ENCODE measurements around the gene VWA3B.

The VWA3B gene

GRCh38 chr2:98175811-98176210 is 88.8 kb downstream of the VWA3B start:
- DNase-seq = no peak

DNA sequence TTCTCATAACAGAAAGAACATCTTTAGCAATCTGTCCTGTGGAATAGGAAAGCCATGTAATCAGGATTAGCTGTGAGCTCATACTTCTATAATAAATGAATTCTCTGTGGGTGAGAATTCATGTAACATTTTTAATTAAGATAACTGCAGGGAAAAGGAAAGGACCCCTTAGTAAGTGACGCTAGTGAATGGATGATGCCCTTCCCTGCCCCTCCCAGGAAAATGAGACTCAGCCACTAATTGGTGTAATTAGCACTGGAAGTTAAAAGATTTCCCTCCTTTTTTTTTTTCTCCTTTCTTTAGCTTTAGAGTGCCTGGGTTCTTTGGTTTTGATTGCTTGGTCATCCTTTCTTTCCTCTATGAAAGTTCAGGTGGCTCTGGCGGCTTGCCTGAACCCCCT is 90.3 kb downstream of the VWA3B start:
- no peak for DNase-seq

- no peak for DNase-seq
Measured at GRCh38 chr2:98177986-98178385, 91.0 kb downstream of the VWA3B start.

DNA sequence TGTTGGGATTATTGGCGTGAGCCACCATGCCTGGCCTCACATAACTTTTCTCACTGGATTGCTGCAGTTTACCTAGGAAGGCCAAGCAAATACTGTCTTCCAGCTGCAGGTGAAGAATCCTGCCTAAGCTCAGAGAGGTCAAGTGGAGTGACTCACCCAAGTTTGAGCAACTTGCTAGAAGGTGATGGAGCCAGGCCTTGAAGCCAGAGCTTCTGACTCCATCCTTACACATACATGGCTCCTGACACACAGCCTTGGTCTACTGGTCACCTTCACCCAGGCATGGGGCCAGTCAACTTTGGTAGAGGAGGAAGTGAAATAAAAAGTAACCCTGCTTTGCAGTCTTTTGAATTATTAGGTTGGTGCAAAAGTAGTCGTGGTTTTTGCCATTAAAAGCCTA is 93.5 kb downstream of the VWA3B start:
- no peak for DNase-seq

DNA sequence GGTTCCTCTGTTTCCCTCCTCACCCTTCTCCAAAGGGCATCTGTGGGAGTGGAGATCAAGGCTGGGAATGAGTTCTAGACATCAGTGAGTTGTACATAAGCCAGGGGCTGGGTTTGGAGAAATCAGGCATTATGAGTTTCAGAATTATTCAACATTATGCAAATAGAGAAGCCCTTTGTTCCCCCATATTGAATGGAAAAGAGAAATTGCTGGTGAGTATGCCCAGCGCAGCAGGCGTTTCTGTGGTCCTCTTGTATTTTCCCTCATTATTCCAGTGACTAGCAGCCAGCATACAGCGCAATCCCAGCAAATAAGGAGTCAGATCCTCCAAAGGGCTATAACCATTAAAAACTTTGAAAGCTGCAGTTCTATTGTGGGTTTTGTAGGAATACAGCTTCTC is 94.4 kb downstream of the VWA3B start:
- no peak for DNase-seq

- DNase-seq = no peak
Measured at GRCh38 chr2:98185801-98186200, 98.8 kb downstream of the VWA3B start.

GRCh38 chr2:98187194-98187593 is 100.2 kb downstream of the VWA3B start:
- no peak for DNase-seq

GRCh38 chr2:98188351-98189046 is 101.5 kb downstream of the VWA3B start:
- DNase-seq = no peak

DNA sequence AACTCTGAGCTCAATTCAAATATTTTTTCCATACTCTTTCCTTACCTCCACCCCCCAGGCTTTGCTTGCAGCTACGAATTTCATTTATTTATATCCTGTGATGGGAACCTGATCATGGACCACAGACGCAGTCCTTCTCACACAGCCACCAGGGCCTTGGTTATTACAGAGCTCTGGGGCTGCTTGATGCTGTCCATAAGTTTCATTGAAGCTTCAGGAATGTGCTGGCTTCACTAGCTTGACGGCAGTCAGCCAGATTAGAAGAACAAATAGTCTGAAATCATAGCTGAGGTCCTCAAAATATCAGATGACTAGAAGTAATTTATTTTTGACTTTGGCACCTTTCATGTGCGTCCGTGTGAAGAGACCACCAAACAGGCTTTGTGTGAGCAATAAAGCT is 104.9 kb downstream of the VWA3B start:
- no peak for DNase-seq

- DNase-seq = no peak
Measured at GRCh38 chr2:98201576-98201975, 114.6 kb downstream of the VWA3B start.

DNA sequence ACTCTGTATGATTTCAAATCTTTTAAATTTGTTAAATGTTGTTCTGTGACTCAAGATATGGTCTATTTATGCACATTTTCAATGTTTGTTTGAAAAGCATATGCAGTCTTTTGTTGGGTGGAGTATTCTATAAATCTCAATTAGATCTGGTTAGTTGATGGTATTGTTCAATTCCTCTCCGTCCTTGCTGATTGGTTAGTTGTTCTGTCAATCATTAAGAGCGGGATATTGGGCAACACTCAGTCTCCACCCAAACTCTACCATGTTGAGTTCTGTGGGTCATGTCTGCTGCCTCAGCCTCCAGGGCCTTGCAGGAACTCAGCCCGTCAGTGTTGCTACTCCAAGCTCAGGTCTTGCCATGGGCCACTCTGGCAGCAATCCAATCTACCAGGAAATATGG is 118.9 kb downstream of the VWA3B start:
- no peak for DNase-seq

GRCh38 chr2:98212092-98213000 is 125.4 kb downstream of the VWA3B start:
- DNase-seq = no peak

DNA sequence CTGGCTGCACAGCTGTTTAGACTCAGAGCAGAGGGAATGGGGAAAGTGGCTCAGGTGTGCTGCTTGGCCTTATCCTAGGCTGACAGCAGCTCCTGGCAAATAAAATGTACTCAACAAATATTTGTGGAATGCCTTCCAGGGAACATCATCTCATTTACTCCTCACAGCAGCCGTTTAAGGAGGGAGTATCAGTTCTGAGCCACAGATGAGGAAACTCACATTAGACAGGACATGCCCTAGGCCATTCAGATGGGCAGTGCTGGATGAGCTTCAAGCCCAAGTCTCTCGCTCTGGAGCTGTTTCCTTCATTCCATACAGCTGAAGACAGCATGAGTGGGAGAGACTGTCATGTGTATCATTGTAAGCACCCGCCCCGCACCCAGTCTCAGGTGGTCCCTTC is 129.6 kb downstream of the VWA3B start:
- no peak for DNase-seq

DNA sequence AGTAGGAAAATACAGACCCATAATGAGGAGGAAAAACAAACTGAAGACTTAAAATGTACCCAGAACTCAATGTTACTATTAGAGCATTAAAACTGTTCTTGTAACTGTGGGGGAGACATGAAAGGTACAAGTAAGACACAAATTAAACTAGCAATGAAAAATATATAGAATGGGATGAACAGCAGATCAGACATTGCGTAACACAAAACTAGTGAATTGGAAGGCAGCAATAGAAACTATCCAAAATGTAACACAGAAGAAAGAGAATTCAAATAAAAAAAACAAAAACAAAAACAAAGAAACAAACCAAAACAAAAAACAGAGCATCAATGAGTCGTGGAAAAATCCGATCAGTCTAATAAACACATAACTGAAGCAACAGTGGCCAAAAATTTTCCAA is 132.2 kb downstream of the VWA3B start:
- DNase-seq = no peak

GRCh38 chr2:98233941-98234340 is 147.0 kb downstream of the VWA3B start:
- no peak for DNase-seq

GRCh38 chr2:98234776-98235175 is 147.8 kb downstream of the VWA3B start:
- no peak for DNase-seq

GRCh38 chr2:98236935-98237334 is 150.0 kb downstream of the VWA3B start:
- no peak for DNase-seq

GRCh38 chr2:98240786-98241398 is 153.9 kb downstream of the VWA3B start:
- no peak for DNase-seq

DNA sequence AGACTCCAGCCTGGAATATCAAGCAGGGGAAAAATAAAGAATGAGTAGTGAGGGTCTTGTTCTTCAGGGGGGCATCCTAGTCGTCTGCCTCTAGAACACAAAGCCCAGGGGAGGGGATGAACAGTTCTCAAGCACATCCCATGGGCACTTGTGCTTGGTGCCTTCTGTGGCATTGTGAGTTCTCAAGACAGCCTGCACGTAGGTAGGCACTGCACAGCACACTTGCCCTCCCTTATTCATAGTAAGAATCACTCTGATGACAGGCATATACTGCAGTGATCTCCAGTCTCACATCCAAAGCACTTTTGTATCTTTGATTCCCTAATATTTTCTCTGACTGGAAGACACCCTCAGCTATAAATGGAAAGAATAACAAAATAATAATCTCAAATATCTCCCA is 154.6 kb downstream of the VWA3B start:
- DNase-seq = no peak

GRCh38 chr2:98242003-98242402 is 155.0 kb downstream of the VWA3B start:
- no peak for DNase-seq

GRCh38 chr2:98245491-98245890 is 158.5 kb downstream of the VWA3B start:
- no peak for DNase-seq

DNA sequence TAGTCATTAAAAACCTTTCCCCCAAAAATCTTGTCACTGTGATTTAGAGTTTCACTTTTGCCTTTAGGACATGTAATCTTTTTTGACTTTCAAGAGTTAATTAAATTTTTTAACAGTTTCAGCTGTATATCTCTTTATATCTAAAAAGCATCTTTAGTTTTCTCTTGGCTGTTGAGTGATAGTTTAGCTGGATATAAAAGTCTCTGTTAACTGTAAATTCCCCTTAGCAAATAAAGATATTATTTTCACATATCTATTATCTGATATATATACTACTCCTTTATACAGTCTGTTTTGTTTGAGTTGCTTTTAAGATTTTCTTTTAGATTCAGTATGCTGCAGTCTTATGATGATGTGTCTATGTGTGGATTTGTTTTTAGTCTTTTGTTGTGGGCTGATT is 160.4 kb downstream of the VWA3B start:
- no peak for DNase-seq

DNA sequence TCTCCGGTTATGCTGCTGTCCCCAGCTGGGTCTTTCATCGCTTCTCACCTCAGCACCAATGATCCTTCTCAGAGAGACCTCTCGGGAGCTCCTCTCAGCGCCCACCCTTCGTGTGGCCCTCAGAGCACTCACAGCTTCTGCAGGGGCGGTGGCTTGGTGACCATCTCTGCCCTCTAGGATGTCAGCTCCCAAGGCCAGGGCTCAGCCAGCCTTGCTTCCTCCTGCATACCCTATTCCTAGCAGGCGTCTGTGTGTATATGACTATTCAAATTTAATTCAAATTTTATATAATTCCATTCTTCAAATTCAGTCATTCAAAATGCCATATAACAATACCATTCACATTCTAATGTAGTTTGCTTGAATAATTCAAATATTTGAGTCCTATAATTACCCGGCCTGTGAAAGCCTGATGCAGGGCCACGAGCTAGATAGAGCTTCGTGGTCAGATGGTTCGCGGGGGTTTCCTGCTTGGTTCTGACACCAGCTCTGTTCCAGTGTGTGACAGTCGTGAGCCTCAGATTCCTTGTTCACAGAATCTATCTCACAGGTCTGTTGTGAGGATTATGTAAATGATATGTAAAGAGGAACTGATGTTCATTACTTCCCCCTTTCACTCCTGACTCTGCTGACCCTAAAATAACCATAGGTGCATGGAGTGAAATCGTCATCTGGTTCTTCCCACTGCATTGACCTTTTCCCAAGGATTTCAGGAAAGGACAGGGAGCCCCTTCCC is 165.2 kb downstream of the VWA3B start:
- DNase-seq = no peak
